ENCODE data around the gene CA10. TPM values are rescaled to one million over a fixed set of nuclear protein-coding genes. Genes with fewer than 3 reads are reported as not detected.

The CA10 gene
- total RNA-seq, 2 donors from 2014 or later: not detected

GRCh38 chr17:51595826-51596398 lies 562.6 kb downstream of the CA10 start:
- Mint-ChIP-seq H3K27me3 (peaks cover 15 to 20% of the 10 kb centered on the region in 2 donors), H3K27ac (no peak overlapping the region), H3K36me3 (no peaks in the 10 kb centered on the region), H3K9me3 (no peaks in the 10 kb centered on the region), H3K4me3 (no peak overlapping the region), H3K4me1 (ENCODE audit: low read depth in 2 of 2) (no peaks in the 10 kb centered on the region)
- DNase-seq (ENCODE audit: low spot score) (no peak), ATAC-seq (no peak)

GRCh38 chr17:51590071-51590656 lies 568.4 kb downstream of the CA10 start:
- DNase-seq (ENCODE audit: low spot score) (no peak), ATAC-seq (no peak)
- Mint-ChIP-seq H3K27ac (no peak overlapping the region), H3K4me3 (no peak overlapping the region), H3K36me3 (peaks cover 10% of the 10 kb centered on the region), H3K4me1 (ENCODE audit: low read depth in 2 of 2) (no peaks in the 10 kb centered on the region), H3K9me3 (peaks cover 12% of the 10 kb centered on the region), H3K27me3 (peaks cover 14 to 33% of the 10 kb centered on the region in 2 donors)

GRCh38 chr17:51588063-51588462 lies 570.5 kb downstream of the CA10 start:
- ATAC-seq (no peak), DNase-seq (ENCODE audit: low spot score) (no peak)
- no peak overlapping the region for H3K27ac Mint-ChIP-seq
- H3K27me3 Mint-ChIP-seq: peaks cover 11 to 24% of the 10 kb centered on the region in 2 donors
- H3K4me1 Mint-ChIP-seq (ENCODE audit: low read depth in 2 of 2): no peaks in the 10 kb centered on the region
- H3K4me3 Mint-ChIP-seq: no peak overlapping the region
- peaks cover 10% of the 10 kb centered on the region for H3K36me3 Mint-ChIP-seq
- H3K9me3 Mint-ChIP-seq: peaks cover 12% of the 10 kb centered on the region

GRCh38 chr17:51587516-51587915 lies 571.0 kb downstream of the CA10 start:
- ATAC-seq (no peak), DNase-seq (ENCODE audit: low spot score) (no peak)
- peaks cover 11 to 23% of the 10 kb centered on the region in 2 donors for H3K27me3 Mint-ChIP-seq
- H3K36me3 Mint-ChIP-seq: peaks cover 10% of the 10 kb centered on the region
- no peaks in the 10 kb centered on the region for H3K4me1 Mint-ChIP-seq (ENCODE audit: low read depth in 2 of 2)
- no peak overlapping the region for H3K4me3 Mint-ChIP-seq
- H3K27ac Mint-ChIP-seq: no peak overlapping the region
- H3K9me3 Mint-ChIP-seq: peaks cover 12% of the 10 kb centered on the region

- DNase-seq (ENCODE audit: low spot score) (no peak), ATAC-seq (no peak)
- no peak overlapping the region for H3K27ac Mint-ChIP-seq
- no peaks in the 10 kb centered on the region for H3K4me1 Mint-ChIP-seq (ENCODE audit: low read depth in 2 of 2)
- H3K9me3 Mint-ChIP-seq: peaks cover 12% of the 10 kb centered on the region
- peaks cover 10% of the 10 kb centered on the region for H3K36me3 Mint-ChIP-seq
- no peak overlapping the region for H3K4me3 Mint-ChIP-seq
- peaks cover 6 to 13% of the 10 kb centered on the region in 2 donors for H3K27me3 Mint-ChIP-seq
Observed at GRCh38 chr17:51585514-51586104, 572.9 kb downstream of the CA10 start.

GRCh38 chr17:51580869-51581268 lies 577.6 kb downstream of the CA10 start:
- Mint-ChIP-seq H3K36me3 (peaks cover 12% of the 10 kb centered on the region), H3K27me3 (peaks cover 15 to 24% of the 10 kb centered on the region in 2 donors), H3K4me3 (no peak overlapping the region), H3K27ac (no peak overlapping the region), H3K4me1 (ENCODE audit: low read depth in 2 of 2) (no peaks in the 10 kb centered on the region), H3K9me3 (peaks cover 10% of the 10 kb centered on the region)
- DNase-seq (ENCODE audit: low spot score): no peak
- ATAC-seq: no peak

Data from natural killer cell treated with Interleukin-12 subunit alpha and Interleukin-12 subunit beta and Interleukin-15 and Interleukin-18, amount 100 ng/mL, for 72 hours (primary cell).